Measurements from ENCODE around the gene PHLPP1.

Gene PHLPP1

DNA sequence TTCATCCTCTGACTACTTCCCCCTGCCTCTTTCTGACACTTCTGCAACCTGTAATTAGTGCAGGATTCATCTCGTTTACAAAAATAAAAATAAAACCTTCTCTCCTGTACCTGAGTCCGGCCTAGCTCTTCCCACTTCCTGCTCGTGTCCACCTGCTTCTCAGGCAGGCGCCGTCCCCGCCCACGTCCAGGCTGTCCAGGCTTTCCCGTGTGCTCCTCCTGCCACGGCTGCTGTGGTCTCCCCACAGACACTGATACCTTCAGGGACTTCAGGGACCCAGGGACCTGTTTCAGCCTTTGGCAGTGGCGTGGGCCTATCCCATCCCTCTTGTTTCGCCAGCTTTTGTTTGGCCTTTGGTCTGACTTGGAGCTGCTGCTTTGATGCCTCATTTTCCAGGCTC lies 272.5 kb downstream of the PHLPP1 start:
- no peak for DNase-seq

DNA sequence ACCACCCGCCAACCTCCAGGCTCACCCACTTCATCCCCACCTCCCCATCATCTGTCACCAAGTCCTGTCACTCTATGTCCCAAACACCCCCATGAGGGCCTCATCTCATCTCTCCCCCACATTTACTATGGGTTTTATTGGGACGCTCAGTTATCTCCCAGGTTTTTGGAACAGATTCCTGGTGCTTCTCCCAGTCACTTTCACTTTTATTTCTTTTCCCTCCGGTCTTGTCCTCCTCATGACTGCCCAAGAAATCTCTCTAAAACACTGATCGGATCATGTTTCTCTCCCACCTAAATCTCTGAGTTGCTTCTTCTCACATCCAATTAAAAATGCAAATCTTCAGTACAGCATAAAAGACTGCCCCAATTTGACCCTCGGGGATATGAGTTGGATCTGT lies 273.1 kb downstream of the PHLPP1 start:
- no peak for DNase-seq

DNA sequence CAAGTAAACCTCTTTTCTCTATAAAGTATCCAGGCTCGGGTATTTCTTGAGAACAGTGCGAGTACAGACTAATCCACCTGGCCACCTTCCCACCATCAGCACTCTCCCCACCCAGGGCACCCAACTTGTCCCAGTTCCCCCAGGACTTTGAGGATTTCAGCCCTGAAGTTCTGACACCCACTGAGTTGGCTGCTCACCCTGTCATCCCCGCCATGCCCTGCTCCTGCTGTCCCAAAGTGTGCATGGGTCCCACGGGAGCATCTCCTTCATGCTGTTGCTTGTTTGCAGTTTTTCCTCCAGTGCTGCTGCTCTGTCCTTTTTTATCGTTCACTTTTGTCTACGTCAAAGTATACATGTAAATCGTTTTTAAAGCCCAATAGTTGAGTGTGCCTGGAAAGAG lies 273.9 kb downstream of the PHLPP1 start:
- no peak for DNase-seq

DNA sequence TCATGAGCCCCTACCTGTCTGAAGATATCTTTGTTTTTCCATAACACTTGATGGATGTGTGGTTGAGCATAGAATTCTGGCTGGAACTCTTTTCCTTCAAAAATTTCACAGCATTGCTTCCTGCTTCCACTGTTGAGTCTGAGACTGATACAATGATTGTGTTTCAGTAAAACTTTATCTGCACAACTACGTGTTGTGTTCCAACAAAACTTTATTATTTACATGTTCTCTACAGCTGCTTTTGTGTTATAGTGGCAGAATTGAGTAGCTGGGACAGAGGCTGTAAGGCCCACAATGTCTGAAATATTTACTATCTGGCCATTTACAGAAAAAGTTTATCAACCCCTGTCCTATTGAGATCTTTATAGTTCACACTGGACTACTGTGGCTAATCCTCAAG lies 275.3 kb downstream of the PHLPP1 start:
- no peak for DNase-seq

DNA sequence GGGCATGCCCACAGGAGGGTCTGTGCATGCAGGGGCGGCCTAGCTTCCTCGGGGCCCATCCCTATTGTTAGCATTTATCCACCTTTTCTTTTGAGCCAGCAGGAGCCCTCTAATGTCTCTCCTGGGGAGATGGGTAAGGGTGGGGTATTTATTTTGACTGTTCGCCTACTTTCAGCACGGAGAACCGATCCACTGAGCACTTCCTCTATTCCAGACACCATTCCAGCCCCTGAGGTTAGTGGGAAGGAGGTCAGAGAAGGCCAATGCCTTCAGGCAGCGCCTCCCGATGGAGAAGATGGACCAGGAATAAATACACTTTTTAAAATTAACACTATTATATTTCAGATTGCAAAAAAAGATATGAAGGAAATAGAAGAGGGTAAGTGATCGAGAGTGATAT lies 276.0 kb downstream of the PHLPP1 start:
- no peak for DNase-seq

DNA sequence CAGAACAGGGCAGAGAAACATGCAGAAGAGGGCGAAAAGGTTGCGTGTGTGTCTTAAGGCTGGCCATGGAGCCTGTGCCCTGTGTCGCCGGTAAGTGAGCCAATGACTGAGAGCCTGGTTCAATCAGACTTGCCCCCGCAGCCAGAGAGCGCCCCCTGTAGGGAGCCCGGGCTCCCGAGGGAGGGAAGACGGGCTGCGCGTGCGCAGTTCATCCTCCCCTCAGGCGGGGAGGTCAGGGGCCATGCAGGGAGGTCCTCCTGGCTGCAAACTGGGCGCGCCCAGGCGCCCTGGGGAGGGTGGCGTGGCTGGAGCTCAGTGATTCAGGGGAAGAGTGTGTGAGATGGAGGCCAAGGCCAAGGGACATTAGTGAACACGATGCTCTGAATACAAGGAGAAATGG lies 276.6 kb downstream of the PHLPP1 start:
- no peak for DNase-seq

DNA sequence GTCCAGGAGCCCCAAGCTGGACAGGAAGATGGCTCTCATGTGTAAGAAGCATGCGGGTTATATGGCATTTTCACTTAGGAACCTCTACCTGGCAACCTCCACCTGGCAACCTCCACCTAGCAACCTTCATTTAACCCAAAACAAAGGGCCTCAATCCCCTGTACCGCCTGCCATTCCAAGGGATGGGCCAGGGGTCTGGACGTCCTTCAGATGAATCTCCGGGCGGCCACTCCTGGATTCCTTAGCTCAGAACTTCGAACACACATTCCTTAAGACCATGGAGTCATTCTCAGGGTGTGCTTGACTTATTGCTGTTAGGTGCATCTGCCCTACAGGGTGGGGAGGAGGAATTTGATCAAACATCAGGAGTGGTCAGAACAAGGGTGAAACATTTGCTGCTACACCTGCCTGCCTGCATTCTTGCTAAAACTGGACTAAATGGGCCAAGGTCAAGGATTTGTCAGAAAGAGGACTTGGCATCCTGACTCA lies 277.6 kb downstream of the PHLPP1 start:
- DNase-seq = no peak

DNA sequence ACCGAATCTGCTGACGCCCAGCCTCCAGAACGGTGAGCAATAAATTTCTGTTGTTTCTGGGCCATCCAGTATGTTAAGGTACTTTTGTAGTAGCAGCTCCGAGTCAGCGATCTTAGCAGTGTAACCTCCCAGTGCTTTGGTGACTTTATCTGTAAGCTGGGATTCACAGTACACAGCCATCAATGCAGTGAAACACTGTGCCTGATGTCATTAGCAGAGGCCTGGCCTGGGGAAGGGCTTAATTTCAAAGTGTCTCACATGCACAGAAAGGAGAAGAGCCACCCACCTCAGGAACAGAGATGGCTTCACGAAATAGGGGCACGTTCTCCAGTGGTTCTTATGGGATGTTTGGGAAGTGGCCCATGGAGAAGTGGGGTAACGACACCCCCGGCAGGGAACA lies 281.2 kb downstream of the PHLPP1 start:
- DNase-seq = no peak

DNA sequence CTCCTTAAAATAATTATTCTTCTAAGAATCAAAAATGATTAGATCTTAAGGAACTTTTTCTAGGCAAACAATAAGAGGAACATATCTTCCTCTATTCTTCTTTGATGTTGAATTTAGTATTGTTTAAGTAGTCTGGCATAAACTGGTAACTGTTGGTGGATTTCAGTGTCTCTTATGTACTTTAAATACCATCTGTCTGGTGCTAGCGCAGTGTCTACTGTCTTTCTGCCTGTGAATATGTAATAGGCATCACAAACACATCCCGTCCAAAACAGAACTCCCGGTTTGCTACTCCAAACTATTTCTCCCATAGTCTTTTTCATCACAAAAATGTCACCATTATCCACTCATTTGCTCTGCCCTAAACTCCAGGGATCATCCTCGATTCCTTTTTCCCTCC lies 281.7 kb downstream of the PHLPP1 start:
- no peak for DNase-seq

DNA sequence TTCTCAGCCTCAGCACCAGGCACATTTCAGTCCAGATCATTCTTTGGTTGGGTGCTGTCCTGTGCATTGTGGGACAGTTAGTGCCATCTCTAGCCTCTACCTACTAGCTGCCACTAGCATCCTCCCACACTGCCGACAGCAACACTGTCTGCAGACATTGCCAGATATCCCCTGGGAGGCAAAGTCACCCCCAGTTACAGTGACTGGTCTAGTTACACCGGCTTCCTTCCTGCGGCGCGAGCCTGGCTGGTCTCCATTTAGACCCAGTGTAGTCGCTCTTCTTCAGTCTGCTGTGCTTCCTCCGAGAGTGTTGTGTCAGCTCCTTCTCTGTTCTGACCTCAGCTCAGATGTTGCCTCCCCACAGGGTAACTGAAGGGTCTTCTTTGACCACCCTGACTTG lies 283.1 kb downstream of the PHLPP1 start:
- no peak for DNase-seq

DNA sequence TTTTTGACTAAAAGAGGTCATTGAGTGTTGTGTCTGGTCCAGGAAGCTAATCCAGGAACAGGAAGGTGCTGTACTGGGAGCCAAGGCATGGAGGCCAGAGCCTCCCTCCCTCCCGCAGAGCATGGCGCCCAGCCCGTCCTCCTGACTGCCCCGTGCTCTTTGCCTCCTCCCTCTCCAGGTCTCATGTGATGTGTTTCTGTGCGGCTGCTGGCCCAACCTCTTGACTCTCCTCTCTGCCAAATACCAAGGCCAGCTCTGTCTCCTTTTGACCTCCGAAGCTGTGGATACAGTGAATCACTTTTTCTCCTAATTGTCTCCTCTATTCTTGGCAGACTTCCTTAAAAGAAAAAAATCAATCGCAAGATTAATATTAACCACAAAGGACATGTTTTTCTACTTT lies 284.1 kb downstream of the PHLPP1 start:
- no peak for DNase-seq

DNA sequence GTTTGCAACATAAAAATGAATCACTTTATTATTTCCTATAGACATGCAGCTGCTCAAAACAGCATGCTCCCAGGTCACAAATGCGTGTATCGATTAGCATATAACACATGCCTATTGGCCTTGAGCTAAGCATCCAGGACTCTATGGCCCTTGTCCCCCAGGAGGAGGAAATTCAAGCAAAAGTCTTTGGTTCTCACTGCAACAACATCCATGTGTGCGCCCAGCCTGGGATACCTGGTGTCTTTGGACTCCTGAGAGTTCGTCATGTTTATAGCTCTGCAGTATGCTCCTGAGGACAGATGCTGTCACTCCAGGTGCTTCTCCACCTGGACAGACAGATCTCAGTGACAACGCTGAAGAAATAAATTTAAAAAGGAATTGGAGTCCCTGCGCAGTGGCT lies 284.6 kb downstream of the PHLPP1 start:
- no peak for DNase-seq

DNA sequence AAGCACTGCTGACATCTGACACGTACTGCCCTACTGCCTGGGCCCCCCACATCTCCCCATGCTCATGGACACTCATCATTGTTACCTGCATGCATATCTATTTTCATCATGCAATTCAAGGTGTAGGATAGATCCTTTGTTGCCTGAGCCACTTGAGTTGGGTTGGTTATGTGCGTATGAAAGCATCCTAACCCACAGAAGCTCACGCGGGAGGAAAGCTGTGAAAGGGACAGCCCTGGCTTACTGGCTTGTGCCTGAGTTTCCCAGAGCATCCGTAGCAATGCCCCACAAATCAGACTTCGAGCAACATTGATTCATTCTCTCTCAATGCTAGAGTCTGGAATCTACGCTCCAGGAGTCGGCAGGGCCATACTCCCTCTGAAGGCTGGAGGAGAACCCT lies 285.5 kb downstream of the PHLPP1 start:
- DNase-seq = no peak

DNA sequence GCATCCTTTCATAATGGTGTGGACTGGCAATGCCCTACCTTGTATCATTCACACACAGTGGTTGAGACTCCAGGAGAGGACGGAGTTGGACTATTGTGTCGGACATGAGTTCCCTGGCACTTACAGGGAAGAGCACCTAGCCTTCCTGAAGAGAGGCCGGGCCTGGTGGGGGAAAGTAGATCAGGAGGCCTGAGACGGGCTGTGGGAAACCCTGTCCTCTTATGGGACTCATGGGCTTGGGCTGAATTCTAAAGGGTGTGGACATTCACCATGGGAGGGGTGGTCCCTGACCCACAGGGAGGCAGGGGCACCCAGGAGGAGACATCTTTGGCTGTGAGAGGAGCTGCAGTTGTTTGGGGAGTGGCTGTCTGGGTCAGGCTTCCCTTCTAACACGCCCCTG lies 286.5 kb downstream of the PHLPP1 start:
- no peak for DNase-seq

DNA sequence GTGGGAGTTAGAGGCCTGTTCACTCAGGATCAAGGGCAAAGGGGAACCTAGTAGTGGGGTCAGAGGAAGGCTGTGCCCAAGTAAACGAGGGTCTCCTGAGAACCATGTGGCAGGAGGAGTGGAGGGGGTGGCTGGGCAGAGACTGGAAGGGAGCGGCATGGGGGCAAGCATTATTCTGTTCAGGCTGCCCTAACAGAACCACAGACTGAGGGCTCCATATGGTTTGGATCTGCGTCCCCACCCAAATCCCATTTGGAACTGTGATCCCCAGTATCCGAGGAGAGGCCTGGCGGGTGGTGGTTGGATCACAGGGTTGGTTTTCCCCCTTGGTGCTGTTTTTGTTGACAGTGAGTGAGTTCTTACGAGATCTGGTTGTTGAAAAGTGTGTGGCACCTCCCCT lies 287.0 kb downstream of the PHLPP1 start:
- no peak for DNase-seq

DNA sequence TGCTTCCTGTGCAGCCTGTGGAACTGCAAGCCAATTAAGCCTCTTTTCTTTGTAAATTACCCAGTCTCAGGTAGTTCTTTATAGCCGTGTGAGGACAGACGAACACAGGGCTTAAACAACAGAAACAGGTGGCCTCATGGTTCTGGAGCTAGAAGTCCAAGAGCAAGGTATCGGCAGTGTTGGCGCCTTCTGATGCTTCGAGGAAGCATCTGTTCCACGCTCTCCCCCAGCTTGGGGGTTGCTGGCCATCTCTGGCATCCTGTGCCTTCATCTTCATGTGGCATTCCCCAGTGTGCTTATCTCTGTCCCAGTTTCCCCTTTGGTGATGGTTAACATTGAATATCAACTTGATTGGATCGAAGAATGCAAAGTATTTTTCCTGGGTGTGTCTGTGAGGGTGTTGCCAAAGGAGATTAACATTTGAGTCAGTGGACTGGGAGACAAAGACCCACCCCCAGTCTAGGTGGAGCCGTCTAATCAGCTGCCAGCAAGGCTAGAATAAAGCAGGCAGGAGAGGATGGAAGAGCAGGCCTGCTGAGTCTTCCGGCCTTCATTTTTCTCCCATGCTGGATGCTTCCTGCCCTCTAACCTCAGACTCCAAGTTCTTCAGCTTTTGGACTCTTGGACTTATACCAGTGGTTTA lies 287.6 kb downstream of the PHLPP1 start:
- no peak for DNase-seq

DNA sequence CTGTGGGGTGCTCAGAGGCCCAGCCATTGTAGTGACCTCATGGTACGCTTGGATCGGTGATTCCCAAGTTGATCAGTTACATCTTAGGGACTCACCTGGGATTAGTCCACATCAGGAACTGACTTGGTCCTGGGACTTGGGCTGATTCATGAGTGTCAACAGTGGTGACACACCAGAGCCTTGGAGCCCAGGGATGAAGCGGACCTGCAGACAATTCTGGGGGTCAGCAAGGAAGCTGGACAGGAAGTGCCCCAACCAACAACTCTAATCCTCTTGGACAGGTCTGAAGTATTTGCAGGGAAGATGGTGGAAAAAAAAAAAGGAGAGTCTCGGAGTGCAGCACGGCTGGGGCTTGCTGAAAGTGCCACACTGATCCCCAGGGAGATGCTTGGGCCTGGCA lies 288.6 kb downstream of the PHLPP1 start:
- no peak for DNase-seq

DNA sequence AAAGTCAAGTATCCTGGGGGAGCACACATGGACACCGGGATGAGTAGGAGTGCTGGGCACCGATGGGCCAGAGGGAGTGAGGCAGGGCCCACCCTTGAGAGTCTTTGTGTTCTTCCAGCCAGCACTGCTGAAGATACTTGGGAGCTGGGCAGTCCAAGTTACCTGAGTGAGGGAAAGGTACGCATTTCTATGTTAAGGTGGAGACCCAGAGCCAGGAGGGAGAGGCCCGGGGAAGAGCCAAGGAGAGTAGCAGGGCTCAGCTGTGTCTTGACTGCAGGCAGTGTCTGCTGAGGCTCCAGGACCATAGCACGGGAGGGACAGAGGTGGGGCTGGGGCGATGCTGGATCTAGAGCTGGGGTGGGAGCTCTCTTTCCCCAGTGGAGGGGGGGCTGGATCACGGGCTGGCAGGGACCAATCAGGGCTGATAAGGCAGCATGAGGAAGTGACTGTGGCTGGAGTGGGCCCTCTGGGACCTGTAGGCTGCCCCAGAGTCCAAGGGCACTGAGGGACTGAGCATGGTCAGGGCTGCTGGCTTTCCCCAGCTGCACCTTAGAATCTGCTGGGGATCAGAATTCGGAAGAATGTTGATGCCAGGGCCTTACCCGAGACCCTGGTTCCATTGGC lies 289.2 kb downstream of the PHLPP1 start:
- DNase-seq = no peak

DNA sequence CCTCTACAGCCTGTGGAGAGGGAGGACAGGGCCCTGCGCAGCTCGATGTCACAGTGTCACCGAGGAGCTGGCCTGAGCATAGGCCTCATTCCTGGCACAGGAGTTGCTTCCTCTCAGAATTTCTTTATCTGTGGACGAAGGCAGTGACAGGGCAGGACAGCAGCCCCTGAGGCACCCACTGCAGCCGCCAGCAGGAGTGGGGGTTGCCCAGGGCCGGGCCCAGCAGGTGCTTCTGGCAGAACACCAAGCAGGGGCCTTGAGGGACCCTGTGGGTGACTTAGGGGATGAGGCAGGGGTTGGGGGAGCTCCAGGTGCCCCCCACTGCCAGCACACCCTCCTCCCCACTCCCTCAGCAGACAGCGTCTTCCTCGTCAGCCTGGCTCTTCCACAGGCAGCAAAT lies 290.0 kb downstream of the PHLPP1 start:
- no peak for DNase-seq

DNA sequence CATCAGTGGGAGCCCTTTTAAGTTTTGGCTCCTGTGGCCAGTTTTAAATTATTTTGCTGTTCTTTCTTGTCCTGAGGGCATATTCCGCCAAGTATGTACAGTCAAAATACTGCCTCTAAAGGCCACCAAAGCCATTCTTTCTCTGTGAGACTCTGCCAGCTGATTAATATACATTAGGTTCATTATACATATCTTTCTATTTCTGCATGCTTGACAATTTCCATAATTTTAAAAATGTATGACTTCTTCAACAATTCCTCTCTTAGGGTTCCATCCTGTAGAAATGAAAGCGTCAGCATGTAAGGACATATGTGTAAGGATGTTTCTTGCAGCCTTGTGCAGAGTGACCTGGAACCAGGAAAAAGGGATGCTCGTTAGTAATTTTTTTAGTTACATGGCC lies 291.9 kb downstream of the PHLPP1 start:
- no peak for DNase-seq

DNA sequence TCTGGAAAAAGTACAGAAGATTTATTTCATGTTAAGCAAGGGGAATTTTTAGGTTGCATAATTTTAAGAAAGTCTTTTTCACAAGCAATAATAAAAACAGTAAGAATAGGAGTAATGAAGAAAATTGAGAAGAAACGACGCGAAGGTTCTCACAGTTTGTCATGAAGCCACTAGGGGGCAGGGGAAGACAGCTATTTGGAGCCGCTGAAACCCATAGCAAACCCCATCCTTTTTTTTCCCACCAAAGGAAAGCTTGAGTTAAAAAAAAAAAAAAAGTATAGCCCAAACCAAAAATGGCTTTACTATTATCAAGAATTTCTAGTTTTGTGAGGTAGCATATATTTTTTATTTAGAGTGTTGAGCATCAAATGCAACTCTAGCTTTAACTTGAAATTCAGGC lies 300.9 kb downstream of the PHLPP1 start:
- no peak for DNase-seq

DNA sequence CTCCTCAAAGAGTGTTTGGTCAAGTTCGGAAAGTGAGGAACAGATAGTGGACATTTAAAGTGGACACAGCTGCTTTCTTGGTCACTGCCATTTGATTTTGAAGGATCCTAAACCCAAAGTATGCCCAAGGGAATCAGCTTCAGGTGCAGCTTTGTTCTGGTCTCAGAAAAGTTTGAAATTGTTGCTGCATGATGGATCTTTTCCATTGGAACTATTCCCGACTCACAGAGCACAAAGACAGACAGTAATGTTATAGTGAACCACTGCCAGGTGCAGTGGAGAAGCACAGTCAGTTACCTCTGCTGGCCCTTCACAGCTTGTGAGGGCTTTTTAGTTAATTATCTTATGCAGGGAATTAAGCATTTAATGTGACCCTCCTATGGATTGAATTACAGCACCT lies 301.7 kb downstream of the PHLPP1 start:
- no peak for DNase-seq

DNA sequence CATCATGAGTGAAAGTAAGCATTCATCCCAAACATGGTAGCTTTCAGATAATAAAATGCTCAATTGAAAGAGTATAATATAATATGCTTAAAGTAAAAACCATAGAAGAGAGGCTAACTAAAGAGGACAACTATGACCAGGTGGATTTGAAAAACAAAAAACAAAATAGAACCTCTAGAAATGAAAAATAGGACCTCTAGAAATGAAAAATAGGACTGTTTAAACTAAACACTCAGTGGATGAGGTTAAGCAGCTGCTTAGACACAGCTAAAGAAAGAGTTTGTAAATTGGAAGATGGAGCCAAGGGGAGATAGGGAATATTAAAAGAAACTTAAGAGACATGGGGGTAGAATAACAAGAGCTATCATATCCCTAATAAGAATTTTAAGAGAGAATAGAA lies 302.6 kb downstream of the PHLPP1 start:
- no peak for DNase-seq

DNA sequence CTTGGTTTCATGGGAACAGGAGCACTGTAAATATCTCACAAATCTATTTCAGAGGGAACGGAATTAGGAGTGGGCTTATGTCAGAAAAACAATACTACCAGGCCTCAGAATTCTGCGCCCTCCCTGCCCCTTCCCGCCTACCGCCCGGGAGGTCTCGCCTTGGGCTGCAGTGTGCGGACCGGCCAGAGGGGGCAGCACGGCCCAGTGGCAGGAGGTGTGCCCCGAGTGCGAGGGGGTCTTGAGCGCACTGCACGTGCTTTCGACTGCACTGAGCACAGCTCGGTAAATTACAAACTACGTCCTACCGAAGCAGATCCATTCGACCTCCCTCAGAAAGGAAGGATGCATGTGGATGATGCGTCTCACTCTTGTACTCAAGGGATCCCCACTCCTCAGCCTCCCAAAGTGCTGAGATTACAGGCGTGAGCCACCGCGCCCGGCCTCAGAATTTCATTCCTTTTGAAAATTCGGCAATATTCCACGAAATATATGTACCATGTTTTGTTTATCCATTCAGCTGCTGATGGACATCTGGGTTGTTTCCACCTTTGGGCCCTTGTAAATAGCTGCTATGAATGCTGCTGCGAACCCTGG lies 307.2 kb downstream of the PHLPP1 start:
- DNase-seq = peak; percentile 9
